NOMO-1 treated with DMSO at 0.1 percent for 48 hours (cell line): ENCODE measurements around the gene LY6G5C.

ENCODE experiments used
- DNase-seq: peaks from one replicate; lab custom pipeline; 2025; ENCODE audit not compliant: unreplicated experiment; lab: John Stamatoyannopoulos, UW

LY6G5C gene

DNA sequence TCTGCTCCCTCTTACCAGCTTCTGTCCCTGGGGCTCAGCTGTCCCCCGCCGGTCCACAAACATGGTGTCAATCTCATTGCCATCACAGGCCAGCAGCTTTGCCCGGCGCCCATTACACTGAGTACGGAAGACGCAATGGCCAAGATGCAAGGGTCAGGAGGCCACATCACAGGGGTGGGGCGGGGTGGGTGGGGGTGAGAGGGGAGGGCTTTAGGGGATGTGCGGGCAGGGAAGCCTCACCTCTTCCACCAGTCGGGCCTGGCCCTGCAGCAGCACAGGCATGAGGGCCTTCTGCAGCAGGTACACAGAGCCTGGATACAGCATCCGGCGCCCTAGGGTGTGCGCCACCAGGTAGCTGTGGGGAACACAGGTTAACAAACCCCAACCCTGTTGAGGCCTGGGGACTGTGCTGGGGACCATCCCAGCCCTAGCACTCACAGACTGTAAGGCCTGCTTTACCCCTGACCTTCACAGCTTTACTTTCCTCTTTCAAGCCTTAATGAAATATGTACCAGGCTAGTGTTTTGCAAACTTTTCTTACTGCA is 10.8 kb upstream of the LY6G5C start:
- DNase-seq = no peak

DNA sequence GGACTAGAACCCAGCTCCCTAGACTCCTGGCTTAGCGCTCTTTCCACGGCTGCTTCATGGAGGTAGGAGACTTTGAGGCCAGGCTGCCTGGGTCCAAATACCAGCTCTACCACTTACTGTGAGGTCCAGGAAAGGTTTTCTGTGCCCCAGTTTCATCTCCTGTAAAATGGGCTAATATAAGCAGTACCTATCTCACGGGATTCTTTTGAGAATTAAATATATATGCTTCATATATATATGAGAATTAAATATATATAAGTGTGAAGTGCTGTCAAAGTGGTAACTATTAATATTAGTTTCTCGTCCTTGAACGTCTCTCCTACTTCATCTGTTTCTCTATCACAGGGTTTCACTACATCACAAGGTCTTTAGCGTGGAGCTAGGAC is 10.2 kb upstream of the LY6G5C start:
- DNase-seq = no peak

DNA sequence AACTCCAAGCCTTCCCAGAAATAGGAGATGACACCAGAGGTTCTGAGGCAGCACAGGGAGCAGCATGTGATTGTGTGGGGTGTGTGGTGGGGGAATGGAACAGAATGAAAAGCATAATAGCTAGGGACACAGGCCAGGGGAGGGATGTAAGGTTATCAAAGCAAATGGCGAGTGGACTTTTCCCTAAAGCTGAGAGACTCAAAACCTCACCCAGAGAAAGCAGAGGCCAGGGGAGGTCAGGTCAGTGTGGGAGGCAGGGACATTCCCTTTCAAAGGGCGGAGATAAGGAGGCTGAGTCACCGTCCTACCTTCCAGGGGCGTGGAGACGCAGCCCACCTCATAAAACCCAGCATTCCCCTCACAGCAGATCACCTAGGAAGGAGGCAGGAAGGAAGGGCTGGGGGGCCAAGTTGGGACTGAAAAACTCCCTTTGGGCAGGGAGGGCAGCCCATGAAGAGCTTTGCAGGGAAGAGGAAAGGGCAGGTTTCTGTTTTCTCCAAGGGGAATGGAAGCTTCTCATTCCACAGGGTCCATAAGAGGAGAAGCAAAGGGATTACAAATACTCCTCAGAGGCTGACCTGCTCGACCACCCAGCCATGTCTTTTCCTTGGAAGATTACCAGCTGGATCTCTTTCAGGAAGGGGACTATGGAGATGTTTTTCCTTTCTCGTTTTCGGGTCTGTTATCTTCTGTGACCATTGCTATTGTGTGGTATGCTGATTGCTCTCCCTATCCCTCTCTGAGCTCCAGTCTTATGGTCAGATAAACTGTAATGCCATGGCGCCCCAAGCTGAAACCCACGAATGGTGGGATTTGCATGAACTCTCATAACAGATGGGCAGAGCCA is 9.6 kb upstream of the LY6G5C start:
- no peak for DNase-seq

DNA sequence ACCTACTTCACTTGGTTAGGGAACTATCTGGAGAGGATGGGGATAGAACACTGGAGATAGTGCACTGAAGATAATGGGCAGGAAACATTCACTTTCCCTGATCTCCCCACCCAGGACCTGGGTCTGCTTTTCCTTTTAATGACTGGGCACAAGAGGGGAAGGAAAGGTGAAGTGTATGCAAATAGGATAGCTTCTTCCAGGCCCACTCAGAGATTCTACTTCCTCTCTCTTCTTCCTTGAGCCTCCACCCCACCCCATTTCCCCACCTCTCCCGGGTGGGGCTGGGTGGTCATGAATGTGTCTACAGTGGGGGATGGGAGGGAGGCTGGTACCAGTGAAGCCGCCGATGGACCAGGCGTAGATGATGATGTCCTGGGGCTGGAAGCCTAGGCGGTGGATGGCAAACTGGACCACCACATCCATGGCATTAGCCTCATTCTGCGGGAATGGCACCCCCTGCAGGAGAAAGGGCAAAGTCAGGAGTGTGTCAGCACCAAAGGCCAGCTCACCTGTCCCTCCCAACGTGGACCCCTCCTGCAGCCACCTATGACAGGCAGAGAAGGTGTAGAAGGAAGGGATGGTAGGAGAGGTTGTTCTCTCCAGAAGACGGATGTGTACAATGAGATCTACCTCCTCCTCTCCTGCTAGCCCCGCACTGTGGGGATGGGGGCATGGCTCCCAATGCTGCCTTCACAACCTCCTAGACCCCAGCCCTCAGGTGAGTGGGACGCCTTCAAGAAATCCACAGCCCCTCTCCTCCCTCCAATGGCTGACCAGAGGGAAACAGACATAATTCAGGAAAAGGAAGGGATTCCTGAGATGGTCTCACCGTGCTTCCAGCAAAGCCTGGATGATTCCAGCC is 8.6 kb upstream of the LY6G5C start:
- DNase-seq = no peak

DNA sequence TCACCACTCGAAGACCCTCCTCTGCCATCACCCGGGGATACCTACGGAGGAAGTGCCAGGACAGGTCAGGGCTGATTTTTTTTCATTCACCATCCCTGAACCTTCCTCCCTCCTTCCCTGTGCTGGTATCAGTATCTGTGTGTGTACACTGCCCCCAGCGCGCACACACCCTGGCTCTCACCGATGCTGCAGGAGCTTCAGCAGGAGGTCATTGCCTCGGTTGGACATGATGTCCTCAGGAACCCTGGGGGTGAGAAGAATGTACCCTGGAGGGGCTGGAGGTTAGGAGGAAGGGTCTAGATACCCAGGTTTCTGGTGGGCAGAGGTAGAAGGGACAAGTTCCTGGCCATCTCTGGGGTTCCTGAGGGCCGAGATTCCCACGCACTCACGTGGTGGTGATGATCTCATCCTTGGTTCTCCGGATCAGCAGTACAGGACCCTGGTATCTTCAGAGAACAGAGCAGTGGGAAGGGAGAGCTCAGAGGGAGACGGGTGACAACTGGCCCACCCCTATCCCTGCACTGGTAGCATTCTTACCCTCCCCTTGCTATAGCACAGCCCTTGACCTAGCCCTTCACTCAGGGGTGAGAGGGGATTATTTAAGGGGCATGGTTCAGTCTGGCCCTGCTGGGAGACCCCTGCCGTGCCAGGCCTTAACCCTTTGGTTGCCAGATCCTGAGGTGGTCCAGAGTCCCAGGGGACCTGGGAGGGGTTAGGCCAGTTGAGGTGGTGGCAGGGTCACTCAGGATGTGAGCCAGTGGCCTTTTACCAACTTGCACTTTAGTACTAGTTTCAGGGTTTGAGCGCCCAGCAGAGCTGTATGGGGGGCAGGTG is 7.2 kb upstream of the LY6G5C start:
- no peak for DNase-seq

DNA sequence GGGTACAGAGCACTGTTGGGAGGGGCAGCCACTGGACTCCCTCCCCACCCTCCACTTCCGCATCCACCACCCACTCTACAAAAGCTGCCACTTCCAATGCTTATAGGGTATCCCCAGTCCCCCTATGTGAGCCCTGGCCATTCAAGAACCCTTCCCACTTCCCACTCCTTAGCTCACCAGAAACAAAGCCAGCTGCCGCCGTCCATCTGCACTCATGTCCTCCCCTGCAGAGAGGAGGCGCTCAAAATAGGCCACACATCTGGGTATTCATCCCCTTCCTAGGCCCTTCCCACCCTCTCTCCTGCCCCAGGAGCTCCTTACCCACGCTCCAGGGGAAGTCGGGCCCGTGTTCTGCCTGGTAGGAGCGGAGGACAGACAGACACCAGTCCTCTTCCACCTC is 6.5 kb upstream of the LY6G5C start:
- DNase-seq = no peak

DNA sequence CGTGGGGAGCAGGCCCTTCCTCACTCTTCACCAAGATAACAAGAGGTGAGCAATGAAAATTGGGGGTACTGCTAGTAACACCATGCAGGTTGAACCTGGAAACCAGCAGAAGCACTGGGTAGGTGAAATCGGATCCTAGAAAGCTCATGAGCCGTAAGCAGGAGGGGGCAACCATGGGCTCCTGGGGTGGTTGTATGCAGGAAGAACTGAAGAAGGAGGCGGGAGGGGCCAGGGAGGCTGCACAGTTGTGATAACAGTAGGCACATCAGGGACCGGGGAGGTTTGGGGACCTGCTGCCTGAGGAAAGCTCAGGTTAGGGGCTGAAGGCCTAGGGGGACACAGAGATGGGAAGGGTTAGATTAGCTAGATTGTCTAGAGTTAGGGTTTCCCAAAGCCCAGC is 5.6 kb upstream of the LY6G5C start:
- no peak for DNase-seq

DNA sequence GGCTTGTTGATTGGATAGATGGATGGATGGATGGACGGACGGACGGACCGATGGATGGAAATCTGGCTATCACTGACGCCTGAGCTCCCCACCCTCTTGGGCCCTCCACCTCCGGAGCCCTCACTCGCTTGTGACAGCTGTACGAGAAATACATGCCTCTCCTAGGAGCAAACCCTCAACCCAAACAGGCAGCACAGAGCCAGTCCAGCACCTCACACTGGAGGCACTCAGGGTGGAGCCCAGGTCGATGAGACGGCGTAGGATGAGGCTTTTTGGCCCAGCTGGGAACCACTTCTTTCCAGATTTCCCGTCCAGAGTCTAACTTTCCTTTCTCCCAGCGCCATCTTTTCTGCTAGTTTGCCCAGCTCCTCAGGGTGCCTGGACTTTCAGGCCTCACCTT is 2.7 kb upstream of the LY6G5C start:
- no peak for DNase-seq

DNA sequence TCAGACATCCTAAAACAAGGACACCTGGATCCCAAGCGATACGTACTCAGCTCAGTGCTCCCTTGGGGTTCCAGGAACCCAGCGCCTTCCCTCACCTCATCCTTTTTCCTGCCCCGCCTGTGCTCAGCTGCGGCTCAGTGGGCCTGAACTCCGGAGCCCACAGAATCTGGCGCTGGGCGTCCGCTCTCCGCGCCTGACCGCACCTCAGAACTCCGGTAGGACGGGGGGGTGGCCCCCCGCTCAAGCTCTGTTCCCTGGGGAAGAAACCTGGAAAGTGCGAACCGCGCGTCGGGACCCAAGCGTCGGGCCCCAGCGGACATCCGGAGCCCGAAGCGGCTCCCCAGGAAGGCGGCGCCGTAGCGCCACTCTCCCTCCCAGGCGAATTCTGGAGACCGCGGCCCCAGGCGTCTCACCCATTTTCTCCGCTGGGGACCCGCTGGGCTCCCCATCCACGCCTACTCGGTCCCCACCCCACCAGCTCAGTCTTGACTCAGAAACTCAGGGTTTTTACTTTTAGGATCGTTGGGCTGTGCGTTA is 336 bp upstream of the LY6G5C start:
- DNase-seq = no peak

DNA sequence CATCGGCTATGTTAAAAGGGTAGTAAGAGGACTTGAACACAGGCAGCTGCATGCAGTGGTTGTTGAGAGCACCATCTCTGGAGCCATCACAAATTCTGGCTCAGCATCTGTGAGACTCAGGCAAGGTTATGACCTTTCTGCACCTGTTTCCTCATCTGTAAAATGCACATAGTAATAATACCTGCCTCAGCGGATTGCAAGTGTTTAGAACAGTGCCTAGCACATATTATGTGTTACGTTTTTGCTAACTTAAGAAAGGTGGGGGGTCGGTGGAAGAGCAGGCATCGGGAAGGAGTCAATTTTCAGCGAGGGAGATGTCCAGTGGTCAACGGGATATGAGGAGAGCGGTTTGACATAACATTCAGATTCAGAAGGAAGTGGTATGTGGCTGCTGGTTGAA is 2.9 kb downstream of the LY6G5C start:
- no peak for DNase-seq

DNA sequence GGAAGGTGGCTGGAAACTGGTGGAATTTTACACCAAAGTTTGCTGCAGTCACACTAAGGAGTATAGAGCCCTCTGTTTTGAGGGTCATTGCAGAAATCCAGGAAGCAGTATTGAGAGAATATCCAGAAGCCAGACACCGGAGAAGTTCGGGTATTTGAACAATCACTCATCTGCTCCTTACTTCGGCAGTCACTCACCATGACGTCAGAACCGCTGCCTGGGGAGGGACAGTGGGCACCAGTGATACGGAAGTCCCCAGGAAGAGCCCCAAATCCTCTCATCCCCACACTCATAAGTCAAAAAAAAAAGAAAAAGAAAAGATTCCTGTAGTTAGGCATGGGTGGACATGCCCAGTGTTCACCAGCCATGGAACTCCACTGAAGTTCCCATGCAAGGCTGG is 4.0 kb downstream of the LY6G5C start:
- no peak for DNase-seq

DNA sequence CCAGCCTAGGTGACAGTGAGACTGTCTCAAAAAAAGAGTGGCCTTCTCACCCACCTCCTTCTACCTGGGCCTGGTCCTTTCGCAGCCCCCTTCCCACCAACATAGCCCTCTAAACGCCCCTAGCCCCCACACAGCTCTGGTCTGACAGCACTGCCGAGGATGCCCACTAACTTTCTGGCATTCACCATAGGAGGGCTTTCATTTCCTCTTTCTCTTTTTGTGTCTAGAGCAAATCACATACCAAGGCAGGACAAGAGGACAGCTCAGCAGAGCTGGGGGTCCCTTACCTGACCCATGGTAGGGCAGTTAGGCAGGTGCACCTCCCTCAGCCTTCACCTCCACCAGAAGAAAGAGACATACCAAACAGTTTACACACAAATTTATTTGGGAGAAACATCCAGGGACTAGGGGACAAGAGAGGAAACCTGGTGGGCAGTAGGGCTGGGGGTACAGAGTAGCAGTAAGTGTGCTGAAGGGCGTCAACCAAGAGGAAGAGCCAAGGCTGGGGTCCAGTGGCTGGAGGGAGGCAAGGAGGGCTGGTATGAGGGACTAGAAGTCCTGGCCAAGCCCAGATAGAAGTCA is 4.5 kb downstream of the LY6G5C start:
- peak; percentile 35 for DNase-seq

DNA sequence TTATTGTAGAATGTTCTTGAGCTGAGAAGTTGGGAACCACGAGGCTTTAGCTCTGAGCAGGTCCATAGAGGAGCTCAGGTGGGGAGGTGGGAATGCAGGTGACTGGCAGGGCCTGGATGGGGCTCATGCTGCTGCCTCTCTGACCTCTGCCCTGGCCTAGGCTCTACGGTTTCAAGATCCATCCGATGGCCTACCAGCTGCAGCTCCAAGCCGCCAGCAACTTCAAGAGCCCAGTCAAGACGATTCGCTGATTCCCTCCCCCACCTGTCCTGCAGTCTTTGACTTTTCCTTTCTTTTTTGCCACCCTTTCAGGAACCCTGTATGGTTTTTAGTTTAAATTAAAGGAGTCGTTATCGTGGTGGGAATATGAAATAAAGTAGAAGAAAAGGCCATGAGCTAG is 11.2 kb downstream of the LY6G5C start, which contains the start of gene LY6G5B:
Gene LY6G5B, plus strand, starts transcription at position 301 of the 400 bp plus-strand sequence. CDS start 975 bp downstream, outside the sequence.
- no peak for DNase-seq

DNA sequence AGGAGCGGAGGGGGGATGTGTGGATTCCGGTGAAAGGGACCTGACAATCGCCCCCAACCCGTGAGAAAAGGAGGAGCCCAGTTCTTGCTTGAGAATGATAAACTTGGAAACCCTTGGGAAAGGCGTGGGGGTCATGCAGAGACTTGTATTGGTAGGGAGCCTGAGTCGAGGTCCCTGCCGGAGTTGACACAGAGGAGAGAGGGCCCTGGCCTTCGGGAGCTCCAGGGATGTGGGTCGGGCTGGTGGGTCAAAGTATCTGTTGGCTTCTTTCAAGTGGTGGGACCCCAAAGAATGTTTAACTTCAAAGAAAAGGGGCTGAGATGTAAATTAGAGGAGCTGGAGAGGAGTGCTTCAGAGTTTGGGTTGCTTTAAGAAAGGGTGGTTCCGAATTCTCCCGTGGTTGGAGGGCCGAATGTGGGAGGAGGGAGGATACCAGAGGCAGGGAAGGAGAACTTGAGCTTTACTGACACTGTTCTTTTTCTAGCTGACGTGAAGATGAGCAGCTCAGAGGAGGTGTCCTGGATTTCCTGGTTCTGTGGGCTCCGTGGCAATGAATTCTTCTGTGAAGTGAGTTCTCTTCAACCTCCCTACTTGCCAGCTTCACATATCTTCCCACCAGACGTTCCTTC is 14.4 kb downstream of the LY6G5C start:
- DNase-seq = peak; percentile 14

DNA sequence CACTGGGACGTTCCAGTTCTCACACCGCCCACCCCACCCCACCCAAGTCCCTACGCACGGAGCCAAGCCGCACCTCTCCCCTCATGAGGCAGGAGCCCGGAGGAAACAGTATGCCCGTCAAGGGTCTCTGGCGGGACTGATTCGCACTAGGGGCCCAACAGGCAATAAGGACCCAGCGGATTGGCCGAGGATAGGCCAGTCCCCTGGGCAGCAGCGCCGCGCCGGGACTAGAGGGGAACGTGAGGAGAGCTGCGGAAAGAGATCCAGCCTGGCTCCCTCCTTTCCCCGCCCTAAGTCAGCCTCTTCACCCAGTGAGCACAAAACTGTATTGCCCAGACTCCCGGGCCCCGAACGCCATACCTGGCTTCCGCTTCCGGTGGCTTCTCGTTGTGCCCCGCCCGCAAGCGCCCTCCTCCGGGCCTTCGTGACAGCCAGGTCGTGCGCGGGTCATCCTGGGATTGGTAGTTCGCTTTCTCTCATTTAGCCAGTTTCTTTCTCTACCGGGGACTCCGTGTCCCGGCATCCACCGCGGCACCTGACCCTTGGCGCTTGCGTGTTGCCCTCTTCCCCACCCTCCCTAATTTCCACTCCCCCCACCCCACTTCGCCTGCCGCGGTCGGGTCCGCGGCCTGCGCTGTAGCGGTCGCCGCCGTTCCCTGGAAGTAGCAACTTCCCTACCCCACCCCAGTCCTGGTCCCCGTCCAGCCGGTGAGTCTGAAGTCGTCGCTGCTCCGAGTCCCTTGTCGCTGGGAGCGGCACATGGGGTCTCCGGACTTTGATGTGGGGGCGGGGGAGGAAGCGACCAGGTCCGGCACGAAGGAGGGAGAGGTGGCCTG is 15.1 kb downstream of the LY6G5C start, which contains the start of gene CSNK2B:
Gene CSNK2B, plus strand, starts transcription at position 580 of the 836 bp plus-strand sequence. CDS start 752 bp downstream, outside the sequence.
- DNase-seq = peak; percentile 99

DNA sequence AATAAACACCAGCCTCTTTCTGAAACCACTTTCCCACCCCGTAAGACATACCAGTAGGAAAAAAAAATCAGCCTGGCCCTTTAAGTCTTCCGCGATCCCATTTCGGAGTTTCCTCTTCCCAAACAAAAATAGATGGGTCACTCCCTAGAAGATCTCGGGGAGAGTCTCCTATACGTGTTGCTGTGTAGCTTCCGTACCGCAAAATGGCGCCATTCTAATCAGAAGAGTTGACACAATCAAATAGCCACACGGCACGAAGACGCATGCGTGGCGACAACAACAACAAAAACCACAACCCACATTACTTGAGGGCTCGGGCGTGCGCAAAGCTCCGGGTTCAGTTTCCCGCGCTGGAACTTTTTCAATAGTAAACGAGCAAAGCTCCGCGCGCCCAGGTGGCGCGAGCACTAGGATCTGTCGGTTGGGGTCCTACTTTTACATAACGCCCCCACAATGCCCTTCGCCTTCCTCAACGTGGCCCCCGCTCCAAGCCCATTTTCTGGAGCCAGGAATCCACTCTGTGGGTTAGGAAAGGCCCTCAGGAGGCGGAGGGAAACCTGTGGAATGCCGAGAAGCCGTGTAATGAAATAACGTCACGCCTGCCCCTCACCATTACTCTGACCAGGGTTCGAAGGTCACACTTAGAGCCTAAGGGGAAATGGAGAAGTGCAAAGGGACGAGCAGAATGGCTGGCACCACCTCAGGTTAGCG is 15.9 kb downstream of the LY6G5C start, which contains the start of gene GPANK1:
Gene GPANK1, minus strand, starts transcription at position 208 of the 711 bp plus-strand sequence. CDS start 519 bp downstream, outside the sequence.
- DNase-seq = peak; percentile 89

DNA sequence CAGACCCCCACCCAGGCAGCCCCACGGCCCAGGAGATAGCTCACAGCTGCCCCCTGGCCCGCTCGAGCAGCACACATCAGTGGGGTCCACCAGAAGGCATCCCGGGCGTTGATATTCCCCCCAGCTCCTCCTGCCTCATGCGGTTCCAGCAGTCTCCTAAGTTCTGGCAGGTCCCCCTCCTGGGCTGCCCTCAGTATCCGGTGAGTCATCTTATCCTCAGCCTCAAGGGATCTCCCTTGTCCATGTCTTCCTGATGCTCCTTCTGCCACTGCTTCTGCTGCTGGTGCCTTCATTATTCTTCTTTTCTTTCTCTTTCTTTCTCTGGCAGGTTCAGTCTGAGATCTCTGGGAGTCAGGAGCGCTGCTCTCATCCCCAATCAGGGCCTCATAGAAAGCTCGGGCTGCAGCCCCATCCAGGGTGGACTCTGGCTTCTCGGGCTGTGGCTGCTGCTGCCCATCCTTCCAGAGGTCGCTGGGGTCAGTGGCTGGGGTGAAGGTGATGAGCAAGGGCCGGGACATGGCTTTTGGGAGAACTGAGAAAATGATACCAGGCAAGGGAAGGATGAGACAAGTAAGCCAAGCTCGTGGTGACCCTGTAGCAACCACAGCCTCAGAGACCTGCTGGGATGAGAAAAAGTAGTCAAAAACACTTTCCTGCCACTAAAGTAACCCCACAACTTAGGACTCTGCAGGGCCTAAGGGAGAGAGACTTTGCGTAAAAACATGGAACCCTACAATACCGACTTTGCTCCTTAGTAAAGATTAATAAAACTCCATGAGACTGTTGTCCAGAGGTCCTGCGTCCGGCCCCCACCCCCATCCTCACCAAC is 16.7 kb downstream of the LY6G5C start:
- no peak for DNase-seq
